Lung (tissue), 12 donors: ENCODE measurements around the gene SMIM5. TPM values are rescaled to one million over a fixed set of nuclear protein-coding genes. Genes with fewer than 3 reads are reported as not detected.

Experiments
- ATAC-seq: fragments of 200-7000 bp; cut with Tn5 transposase; one replicate; pipeline ENCODE4 v1.9.1; 2020; ENCODE audit warnings: moderate number of reproducible peaks; ENCODE audit not compliant: insufficient read depth, low FRiP score
- DNase-seq, 3 donors: peaks; one replicate each; pipeline ENCODE4 v3.0.0-alpha.2; 2013 to 2017
- H3K27ac ChIP-seq, 2 donors: one replicate each; pipeline ENCODE4 v1.5.1; 2013; ENCODE audit warnings: mild to moderate bottlenecking in 2 of 2, moderate library complexity in 2 of 2, control low read depth in 1 of 2, inconsistent platforms in 1 of 2, low read depth in 1 of 2, low read length in 1 of 2
- H3K27me3 ChIP-seq, 3 donors: one replicate each; pipeline ENCODE4 v1.5.1; 2013; ENCODE audit warnings: low read length in 2 of 3; ENCODE audit not compliant: control insufficient read depth in 3 of 3, insufficient read depth in 3 of 3
- H3K36me3 ChIP-seq, 4 donors: one replicate each; pipeline ENCODE4 v1.5.1; 2013; ENCODE audit warnings: low read length in 4 of 4, mild to moderate bottlenecking in 1 of 4, moderate library complexity in 1 of 4; ENCODE audit not compliant: control insufficient read depth in 4 of 4, insufficient read depth in 4 of 4
- H3K4me1 ChIP-seq, 5 donors: one replicate each; pipeline ENCODE4 v1.5.1; 2013; ENCODE audit warnings: low read length in 5 of 5, mild to moderate bottlenecking in 2 of 5, moderate library complexity in 1 of 5; ENCODE audit not compliant: control insufficient read depth in 5 of 5, insufficient read depth in 5 of 5
- H3K4me3 ChIP-seq: one replicate; pipeline ENCODE4 v1.5.1; 2013; ENCODE audit warnings: mild to moderate bottlenecking, control low read depth, moderate library complexity
- H3K9ac ChIP-seq, 2 donors: one replicate each; pipeline ENCODE4 v1.5.1; 2013; ENCODE audit warnings: low read length in 2 of 2, control low read depth in 1 of 2; ENCODE audit not compliant: insufficient read depth in 1 of 2
- H3K9me3 ChIP-seq, 4 donors: one replicate each; pipeline ENCODE4 v1.5.1; 2013; ENCODE audit warnings: low read length in 3 of 4, mild to moderate bottlenecking in 1 of 4, moderate library complexity in 1 of 4; ENCODE audit not compliant: control insufficient read depth in 4 of 4, insufficient read depth in 3 of 4
- CTCF ChIP-seq: IDR thresholded peaks from 2 replicates; pipeline ENCODE4 v1.5.1; 2012; ENCODE audit warnings: mild to moderate bottlenecking; ENCODE audit errors: control extremely low read depth, extremely low read depth
- WGBS, 2 donors: extraction: QIAGEN DNeasy Blood & Tissue Kit; methylation state at CpG; one replicate each; pipeline ENCODE4 v1.1.7; 2013; 5-methylcytosine and 5-hydroxymethylcytosine counted together
- polyA plus RNA-seq, 2 donors: library from polyadenylated mRNA; stranded (reverse); fragments of 200-250 nt; gene quantifications; one replicate each; pipeline ENCODE4 v1.2.1, GENCODE V29; 2013
- total RNA-seq, 2 donors: library from RNA; depleted of rRNA in 1 of 2; stranded (reverse); fragments of >200 nt in 1 of 2; gene quantifications; one replicate each; pipeline ENCODE4 v1.2.1, GENCODE V29; 2014 to 2021
- donor health status: control.
- donor health status: control.
- donor health status: Bipolar disorder and iron deficiency.
- donor health status: healthy.
- donor health status: DM: yes; HTN: yes; CAD: no.

SMIM5 gene
- total and polyA plus RNA-seq, 4 donors: 2.2 to 7.5 (median 3.9) TPM

DNA sequence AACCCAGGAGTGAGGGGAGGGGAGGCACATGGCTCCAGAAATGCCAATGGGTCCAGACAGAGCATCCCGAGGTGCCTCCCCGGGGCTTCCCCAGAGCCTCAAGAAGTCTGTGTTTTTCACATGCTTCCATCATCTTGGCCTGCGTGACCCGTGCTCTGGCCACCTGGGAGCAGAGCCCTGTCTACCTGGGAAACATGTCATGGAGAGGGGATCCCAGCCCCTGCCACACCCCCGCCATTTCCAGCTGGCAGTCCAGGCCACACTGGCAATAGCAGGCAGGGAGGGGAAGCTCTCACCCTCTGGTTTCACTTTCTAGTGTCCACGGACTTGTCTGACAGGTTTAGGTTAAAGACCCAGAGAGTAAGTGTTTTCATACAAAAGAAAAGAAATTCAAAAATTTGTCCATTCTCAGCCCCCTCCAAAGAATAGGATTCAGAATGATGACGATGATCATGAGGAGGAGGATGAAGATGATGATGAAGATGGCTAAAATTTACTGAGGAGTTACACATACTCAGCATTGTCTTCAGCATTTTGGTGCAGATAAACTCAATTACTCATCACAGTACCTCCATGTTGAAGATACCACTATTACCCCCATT is 9.0 kb downstream of the SMIM5 start:
- Histone ChIP-seq H3K9me3 (no peaks in the 10 kb centered on the region), H3K4me1 (peaks cover 0 to 47% (median 12%) of the 10 kb centered on the region in 5 donors), H3K36me3 (peaks cover 0 to 8% (median 0%) of the 10 kb centered on the region in 4 donors), H3K27me3 (no peaks in the 10 kb centered on the region), H3K27ac (peak overlapping the region in 1 of 2 donors; percentile 85), H3K4me3 (no peak overlapping the region), H3K9ac (no peak overlapping the region)
- peak; percentile 50 to 73 (median 56) for DNase-seq
- no peak for ATAC-seq
- no peak for TF ChIP-seq CTCF
- 73 to 79% methylated on average over 7 of the region's 7 CpGs for WGBS, 2 donors

DNA sequence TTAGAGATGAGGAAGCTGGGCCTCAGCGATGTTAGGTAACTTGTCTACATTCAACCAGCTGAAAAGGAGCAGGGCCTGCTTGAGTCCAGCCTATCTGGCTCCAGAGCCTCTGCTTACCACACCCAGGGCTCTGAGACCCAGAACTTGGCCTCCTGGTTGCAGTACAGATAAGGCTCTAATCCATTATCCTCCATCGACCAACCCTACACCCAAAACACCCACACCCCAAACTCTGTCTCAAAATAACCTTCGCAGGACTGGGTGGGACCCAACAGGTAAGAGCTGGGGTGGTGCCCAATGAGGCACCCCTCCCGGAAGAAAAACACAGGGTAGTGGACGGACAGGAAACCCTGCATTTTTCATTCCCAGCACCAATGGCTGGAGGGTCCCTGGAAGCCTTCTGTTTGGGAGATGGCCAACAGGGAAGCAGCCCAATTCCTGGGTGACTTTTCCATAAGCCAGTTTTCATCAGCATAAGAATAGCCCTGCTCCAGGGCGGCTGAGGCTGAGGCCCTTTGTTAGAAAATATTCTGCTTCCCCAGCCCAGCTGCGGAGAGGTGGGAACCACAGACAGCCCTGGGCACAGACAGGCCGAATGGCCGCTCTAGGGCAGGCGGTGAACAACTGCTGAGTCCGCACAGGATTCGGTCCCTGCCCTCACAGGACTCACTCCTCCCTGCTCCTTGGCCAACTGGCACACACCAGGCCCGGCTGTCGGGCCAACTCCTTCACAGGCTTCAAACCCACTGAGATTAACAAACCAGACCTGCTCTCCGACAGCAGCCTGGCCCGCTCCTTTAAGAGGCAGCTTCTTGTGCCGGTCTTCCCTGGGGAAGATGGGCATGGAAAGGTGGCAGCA is 9.8 kb downstream of the SMIM5 start:
- Histone ChIP-seq H3K4me3 (no peak overlapping the region), H3K27me3 (no peaks in the 10 kb centered on the region), H3K4me1 (peaks cover 0 to 47% (median 12%) of the 10 kb centered on the region in 5 donors), H3K36me3 (peaks cover 0 to 8% (median 0%) of the 10 kb centered on the region in 4 donors), H3K27ac (peak overlapping the region in 1 of 2 donors; percentile 85), H3K9me3 (no peaks in the 10 kb centered on the region), H3K9ac (no peak overlapping the region)
- ATAC-seq (no peak), DNase-seq (no peak)
- 80 to 93% methylated on average over 17 of the region's 17 CpGs for WGBS, 2 donors
- no peak for TF ChIP-seq CTCF

DNA sequence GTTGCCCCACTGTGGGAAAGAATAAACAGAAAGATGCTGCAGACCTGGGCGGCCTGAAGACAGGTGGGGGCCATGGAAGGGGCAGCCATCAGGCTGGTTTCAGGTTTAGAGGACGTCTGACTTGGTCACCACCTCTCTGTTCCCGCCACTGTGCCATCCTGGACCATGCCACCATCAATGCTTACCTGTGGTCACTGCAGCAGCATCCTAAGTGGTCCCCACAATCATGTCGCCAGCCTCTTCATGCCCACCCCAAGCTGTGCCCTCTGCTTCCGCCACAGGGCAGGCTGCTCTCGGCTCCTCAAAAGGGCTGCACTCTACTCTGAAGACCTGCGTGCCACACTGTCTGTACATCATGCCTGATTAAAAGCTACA is 10.4 kb downstream of the SMIM5 start:
- ATAC-seq: no peak
- no peak for DNase-seq
- no peaks in the 10 kb centered on the region for H3K27me3 ChIP-seq
- peak overlapping the region in 1 of 2 donors; percentile 85 for H3K27ac ChIP-seq
- H3K4me1 ChIP-seq: peaks cover 0 to 47% (median 12%) of the 10 kb centered on the region in 5 donors
- H3K36me3 ChIP-seq: peaks cover 0 to 8% (median 0%) of the 10 kb centered on the region in 4 donors
- no peak for TF ChIP-seq CTCF
- H3K9me3 ChIP-seq: no peaks in the 10 kb centered on the region
- 95 to 98% methylated on average over 7 of the region's 7 CpGs for WGBS, 2 donors
- H3K9ac ChIP-seq: no peak overlapping the region
- H3K4me3 ChIP-seq: no peak overlapping the region
